GM08714 (cell line): Measurements from ENCODE around the gene HMGB3.
"Not testable (repeated sequence)": the region's sequence is repeated elsewhere in the genome, so short reads cannot be mapped to it uniquely, and the experiment has no call there.

ENCODE experiments used
- H3K4me3 ChIP-seq: fragments of 200-500 bp; sonication (Bioruptor generic); 2 replicates; pipeline ENCODE4 v1.5.1; 2014; ENCODE audit warnings: mild to moderate bottlenecking, low read length, inconsistent platforms
- ZNF274 ChIP-seq: IDR thresholded peaks from 2 replicates; pipeline ENCODE4 v1.6.1; 2012; ENCODE audit warnings: mild to moderate bottlenecking, low read depth, low read length

The HMGB3 gene

DNA sequence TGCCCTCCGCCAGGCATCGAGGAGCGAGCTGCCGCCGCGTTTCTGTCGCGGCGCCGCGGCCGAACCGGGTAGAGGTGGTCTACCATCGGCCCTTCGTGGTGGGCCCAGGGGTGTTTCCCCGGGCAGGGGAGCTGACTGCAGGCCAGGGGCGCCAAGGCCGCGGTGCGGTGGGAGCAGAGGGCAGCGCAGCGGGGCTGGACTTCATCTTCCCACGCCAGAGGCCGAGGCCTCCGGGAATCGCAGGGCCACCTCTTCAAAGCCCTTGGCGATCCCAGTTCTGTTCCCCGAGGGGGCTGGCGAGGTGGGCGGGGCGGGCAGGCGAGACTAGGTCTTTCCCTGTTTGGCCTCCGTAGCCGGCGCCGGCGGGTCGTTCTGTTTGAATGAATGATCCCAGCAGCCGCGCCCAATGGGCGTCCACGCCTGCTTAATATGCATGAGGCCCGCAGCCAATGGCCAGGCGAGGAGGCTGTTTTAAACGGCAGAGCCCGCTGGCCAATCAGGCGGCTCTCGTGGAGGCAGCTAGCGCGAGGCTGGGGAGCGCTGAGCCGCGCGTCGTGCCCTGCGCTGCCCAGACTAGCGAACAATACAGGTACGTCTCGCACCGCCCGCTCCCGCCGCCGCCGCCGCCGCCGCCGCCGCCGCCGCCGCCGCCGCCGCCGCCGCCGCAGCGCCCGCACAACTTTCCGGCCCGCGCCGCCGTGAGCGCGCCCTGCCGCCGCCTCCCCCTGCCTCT is at the start of gene HMGB3:
Gene HMGB3 (plus strand): TSS at position 548 of the 733 bp plus-strand sequence. CDS start 2,265 bp downstream, outside the sequence.
- no peak for TF ChIP-seq ZNF274
- H3K4me3 ChIP-seq, result peak within 1 kb of the TSS; percentile 83

DNA sequence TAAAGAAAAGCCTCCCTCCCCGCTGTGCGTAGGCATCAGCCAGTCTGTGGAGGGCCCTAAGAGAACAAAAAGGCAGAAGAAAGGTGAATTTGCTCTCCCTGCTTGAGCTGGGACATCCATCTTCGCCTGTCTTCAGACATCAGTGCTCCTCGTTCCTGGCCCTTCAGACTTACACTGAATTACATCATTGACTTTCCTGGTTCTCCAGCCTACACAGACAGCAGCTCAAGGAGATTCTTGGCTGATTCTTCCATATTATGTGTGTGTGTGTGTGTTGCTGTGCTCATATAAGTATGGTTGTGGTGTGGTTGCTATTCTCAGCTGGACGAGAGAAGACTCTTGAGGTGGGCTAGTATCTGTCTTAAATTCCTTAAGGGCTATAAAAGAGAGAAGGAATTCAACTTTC is 49.2 kb upstream of the HMGB3 start:
- H3K4me3 ChIP-seq, result no peak overlapping the region
- no peak for TF ChIP-seq ZNF274

DNA sequence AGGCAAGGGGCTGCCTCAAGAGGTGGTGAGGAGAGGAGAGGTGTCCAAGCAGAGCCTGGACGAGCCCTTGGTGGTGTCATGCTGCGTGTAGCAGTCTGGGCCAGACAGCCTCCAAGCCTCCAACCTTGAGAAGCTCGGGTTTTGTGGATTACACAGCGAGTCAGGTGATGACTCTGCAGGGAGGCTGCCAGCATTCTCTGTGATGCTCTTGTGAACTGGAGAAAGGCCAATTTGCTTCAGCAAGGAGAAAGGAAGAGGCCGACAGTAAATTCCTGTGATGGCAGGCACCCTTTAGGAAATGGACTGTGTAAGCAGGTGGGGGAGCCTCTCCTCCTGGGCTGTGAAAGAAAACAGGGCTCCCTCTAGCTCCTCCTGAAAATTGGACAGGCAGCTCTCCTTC is 48.7 kb upstream of the HMGB3 start:
- no peak overlapping the region for H3K4me3 ChIP-seq
- TF ChIP-seq ZNF274, result no peak

DNA sequence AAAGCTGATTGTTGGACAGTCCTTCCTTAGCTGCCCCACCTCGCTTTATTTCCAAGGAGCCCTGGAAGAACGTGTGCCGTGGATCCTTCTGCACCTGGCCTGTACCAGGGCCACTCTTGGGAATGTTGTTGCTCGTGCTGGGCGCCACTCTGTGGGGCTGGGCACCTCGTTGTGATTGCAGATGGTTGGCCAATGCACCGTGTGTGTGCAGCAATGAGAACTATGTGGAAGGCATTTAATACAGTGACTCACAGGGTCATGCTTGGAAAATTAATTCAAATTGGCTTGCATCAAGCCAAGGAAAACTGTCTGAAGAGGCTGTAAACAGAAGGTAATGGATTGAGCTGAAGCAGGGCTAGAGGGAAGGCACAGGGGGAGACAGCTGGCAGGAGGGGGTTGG is 47.7 kb upstream of the HMGB3 start:
- no peak for TF ChIP-seq ZNF274
- no peak overlapping the region for H3K4me3 ChIP-seq

DNA sequence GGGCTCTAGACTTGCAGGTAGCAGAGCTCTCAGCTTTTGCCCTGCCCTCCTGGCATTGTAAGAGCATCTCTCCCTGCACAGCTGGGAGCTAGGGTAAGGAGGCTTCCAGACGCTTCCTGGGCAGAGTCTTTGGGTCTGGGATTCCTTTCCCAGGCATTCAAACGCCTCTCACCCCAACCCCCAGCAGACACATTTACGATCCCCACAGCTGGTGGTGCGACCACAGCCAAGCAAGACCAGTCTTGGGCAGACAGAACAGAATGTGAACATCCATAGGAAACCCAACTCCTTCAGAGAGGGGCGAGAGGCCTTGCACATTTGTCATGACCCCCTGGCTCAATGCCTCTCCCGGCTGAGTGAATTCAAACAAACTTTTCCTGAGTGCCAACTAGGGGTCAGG is 46.6 kb upstream of the HMGB3 start:
- H3K4me3 ChIP-seq, result no peak overlapping the region
- TF ChIP-seq ZNF274, result no peak

DNA sequence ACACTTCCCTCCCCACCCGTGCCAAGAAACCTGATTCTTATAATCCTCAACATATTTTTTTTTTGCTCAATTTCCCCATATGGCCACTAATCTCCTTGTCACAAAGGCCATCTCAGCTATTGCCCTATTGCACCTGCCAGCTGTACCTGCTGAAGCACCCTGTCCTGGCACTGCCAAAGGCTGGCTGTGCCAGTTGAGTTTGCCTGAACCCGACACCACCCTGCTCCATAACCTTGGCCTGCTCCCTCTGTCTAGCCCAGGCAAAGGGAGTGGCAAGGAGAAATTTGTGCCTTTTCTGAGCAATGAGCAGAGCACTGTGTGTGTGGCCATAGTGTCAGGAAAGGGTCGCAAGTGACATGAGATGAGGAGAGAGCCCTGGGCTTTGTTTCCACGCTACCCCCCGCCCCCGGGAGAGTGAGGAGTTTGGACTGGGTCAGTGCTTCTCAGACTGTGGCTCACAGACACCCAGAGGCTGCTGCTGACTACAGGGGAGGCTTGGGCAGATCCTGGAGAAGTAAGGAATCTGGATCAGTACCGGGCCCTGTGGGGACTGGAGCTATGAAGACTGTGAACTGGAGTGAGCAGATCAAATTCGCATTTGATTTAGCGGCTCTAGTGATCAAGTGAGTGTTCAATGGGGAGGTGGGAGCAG is 42.2 kb upstream of the HMGB3 start:
- H3K4me3 ChIP-seq, result no peak overlapping the region
- no peak for TF ChIP-seq ZNF274

DNA sequence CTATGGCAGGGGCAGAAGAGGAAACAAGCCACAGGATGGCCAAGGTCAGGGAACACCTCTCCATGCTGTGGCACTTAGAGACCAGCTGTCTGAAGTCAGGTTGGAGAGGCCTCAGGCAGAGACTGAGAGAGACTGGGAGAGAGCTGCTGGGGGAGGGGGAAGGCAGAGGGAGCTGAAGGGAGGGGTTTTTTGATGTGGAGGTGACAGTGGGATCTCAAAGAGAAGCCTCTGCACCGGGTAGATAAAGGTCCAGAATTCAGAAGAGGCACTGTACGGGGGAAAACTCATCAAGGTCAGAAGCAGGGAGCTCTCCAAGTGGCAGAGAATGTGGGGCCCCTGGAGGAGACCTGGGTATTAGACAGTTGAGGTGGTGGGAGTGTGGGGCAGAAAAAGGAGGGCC is 41.6 kb upstream of the HMGB3 start:
- no peak for TF ChIP-seq ZNF274
- no peak overlapping the region for H3K4me3 ChIP-seq

DNA sequence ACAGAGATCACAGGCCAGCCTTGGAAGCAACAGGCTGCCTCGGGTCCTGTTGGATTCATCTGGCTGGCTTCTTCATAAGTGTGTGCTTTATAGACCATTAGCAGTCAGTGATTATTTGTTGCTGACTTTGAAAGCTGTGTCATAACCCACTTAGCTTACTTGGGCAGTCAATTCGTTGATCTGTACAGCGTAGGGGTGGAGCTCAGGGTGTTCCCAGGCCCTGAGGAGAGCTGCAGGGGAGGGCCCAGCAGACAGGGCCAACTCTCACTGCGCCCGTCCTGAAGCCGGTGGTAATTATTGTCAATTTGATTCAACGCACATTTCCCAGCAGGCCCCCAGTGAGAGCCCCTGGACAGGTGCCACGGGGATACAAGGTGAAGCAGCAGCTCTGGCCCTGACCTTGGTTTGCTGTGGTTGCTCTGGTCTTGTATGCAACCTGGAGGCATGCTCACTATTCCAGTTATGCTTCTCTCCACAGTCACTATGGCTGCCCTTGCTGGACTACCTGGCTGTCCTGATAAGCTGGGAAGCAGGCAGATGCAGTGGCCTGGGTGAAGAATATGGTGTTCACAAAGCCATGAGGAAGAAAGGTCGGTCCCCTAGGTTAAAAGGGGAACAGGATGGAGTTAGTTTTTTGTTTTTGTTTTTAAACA is 40.1 kb upstream of the HMGB3 start:
- no peak overlapping the region for H3K4me3 ChIP-seq
- TF ChIP-seq ZNF274, result no peak

DNA sequence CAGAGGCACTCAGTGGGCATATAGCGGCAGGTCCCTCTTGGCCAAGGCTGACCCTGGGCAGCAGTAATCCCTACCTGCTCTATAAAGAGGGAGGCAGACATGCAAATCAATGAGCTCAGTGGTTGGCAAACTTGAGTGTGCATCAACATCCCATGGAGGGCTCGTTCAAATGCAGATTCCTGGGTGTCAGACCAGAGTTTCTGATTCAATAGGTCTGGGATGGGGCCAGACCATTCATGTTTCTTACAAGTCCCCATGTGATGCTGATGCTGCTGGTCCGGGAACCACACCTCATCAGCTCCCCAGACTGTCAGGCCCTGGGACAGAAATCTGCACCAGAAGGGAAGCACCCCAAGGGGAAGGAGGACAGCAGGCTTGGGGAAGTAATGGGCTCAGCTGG is 38.9 kb upstream of the HMGB3 start:
- H3K4me3 ChIP-seq, result no peak overlapping the region
- no peak for TF ChIP-seq ZNF274

DNA sequence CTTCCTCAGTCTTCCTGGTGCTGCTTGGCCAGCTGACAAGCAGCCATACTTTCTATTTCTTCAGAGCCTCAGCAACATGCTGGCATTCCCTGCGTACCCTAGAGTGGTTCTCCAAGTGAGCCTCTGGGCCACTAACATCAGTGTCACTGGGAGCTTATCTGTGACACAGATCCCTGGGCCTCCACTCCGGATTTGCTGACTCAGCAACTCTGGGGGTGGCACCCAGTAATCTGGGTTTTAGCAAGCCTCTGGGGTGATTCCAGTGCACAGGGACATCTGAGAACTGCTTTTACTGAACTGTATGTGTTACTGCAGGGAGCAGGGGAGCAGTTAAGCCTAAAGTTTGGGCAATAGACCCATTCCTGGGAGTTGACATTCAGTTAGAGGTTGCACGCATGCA is 28.2 kb upstream of the HMGB3 start:
- no peak overlapping the region for H3K4me3 ChIP-seq
- no peak for TF ChIP-seq ZNF274

DNA sequence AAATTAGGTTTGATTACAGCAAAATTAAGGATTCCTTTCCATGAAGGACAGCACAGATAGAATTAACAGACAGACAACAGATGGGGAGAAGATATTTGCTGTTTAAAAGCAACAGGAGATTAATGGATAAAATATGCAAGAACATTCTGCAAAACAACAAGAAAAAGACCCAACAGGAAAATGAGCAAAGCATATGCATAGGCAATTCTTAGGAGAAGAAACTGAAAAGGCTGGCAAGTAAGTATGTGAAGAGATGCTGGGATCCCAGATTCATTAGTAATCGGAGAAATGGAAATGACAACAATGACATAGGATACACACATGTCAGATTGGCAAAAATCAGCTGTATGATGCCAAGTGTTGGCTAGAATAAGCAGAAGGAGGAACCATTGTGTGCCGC is 27.5 kb upstream of the HMGB3 start:
- no peak overlapping the region for H3K4me3 ChIP-seq
- TF ChIP-seq ZNF274, result no peak

DNA sequence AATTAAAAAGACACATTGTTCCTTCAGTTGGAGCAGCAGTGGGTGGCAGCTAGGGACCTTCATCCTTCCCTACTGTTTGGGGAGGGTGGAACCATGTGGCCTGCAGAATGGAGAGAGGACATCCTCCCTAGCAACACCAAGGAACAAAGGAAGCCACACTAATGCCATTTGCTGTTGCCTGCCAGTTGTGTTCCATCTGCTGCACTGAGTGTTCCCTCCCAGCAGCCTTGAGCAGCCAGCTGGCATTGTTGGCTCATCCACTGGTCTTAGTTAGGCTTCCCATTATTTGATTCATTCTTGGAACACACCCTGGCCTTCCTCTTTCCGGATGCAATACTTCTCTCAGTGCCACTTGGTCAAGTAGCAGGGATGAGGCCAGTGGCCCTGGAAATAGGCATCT is 25.0 kb upstream of the HMGB3 start:
- no peak for TF ChIP-seq ZNF274
- H3K4me3 ChIP-seq, result no peak overlapping the region

DNA sequence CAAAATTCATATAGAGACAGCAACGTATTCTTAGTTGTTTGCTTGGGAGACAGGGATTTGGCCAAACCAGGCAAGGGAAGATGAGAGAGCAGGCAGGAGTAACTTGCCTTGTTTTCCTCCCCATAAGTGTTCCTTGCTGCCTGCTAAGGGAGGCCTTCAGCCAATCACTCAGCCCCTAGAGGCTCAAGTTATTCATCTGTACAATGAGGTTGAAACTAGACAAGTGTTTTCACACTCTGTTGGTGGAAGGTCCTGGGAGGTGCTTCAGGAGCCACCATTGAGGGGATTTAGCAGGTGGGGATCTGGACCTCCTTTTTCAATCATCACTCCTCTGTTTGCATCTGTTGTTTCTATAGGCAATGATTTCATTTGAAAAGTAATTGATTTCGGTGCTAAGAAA is 23.6 kb upstream of the HMGB3 start:
- H3K4me3 ChIP-seq, result no peak overlapping the region
- no peak for TF ChIP-seq ZNF274

DNA sequence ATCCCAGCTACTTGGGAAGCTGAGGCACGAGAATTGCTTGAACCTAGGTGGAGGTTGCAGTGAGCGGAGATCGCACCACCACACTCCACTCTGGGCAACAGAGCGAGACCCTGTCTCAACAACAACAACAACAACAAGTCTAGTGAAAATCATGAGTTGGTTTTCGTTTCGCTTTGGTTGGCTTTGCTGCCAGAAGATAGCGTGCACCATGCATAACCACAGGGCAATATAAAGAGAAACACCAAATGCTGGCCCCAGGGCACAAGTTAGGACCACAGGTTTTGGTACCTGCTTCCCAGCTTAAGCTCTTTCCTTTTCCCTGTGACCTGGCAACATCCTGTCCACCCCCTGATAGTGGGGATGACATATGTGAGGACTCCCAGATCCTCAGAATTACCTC is 21.5 kb upstream of the HMGB3 start:
- TF ChIP-seq ZNF274, result no peak
- no peak overlapping the region for H3K4me3 ChIP-seq

DNA sequence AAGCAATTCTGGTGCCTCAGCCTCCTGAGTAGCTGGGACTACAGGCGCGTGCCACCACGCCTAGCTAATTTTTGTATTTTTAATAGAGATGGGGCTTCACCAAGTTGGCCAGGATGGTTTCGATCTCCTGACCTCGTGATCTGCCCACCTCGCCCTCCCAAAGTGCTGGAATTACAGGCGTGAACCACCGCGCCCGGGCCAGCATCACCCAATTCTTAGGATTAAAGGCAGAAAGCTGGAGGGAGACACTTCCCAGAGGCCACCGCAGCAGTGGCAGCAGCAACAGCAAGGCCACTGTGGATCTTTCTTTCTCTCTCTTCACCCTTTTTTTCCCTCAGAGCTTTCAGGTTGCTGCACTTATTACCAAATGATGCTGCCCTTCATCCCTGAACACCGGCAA is 18.7 kb upstream of the HMGB3 start:
- not testable (repeated sequence) for H3K4me3 ChIP-seq
